Psoas muscle (tissue), 8 donors: ENCODE measurements around the gene MAP3K1. TPM values are rescaled to one million over a fixed set of nuclear protein-coding genes. Genes with fewer than 3 reads are reported as not detected.

Experiments used
- ATAC-seq, 4 donors: fragments of 200-7000 bp; cut with Tn5 transposase; one replicate each; pipeline ENCODE4 v1.9.1; 2020; ENCODE audit warnings: moderate library complexity in 3 of 4, mild to moderate bottlenecking in 2 of 4
- DNase-seq, 2 donors: peaks; one replicate each; pipeline ENCODE4 v3.0.0-alpha.2; 2020
- H3K27ac ChIP-seq: fragments of 200-600 bp; one replicate; pipeline ENCODE4 v1.8.0; 2022
- H3K27me3 ChIP-seq, 3 donors: fragments of 200-600 bp in 1 of 3; one replicate each; pipeline versions ENCODE4 v1.6.1 to v1.8.0; 2013 to 2022; ENCODE audit warnings: low read length in 2 of 3, mild to moderate bottlenecking in 2 of 3, moderate library complexity in 1 of 3; ENCODE audit not compliant: insufficient read depth in 3 of 3
- H3K36me3 ChIP-seq, 2 donors: fragments of 200-600 bp in 1 of 2; one replicate each; pipeline versions ENCODE4 v1.6.1 to v1.8.0; 2013 to 2022; ENCODE audit warnings: low read depth in 1 of 2, mild to moderate bottlenecking in 1 of 2, moderate library complexity in 1 of 2; ENCODE audit not compliant: insufficient read depth in 1 of 2
- H3K4me1 ChIP-seq: fragments of 200-600 bp; one replicate; pipeline ENCODE4 v1.8.0; 2022
- H3K4me3 ChIP-seq: fragments of 200-600 bp; one replicate; pipeline ENCODE4 v1.8.0; 2022; ENCODE audit warnings: mild to moderate bottlenecking
- H3K9me3 ChIP-seq: fragments of 200-600 bp; one replicate; pipeline ENCODE4 v1.8.0; 2022
- WGBS, 3 donors: extraction: QIAGEN DNeasy Blood & Tissue Kit; methylation state at CpG; one replicate each; pipeline versions ENCODE4 v1.1.6 to v1.1.7; 2013; 5-methylcytosine and 5-hydroxymethylcytosine counted together
- intact Hi-C, 2 donors: fragments of 100-400 bp; cut with DNase I; formaldehyde crosslinking; loops; one replicate each; pipeline versions ENCODE4 v1.11.0 to v1.14.2; 2022
- polyA plus RNA-seq, 3 donors: library from polyadenylated mRNA; stranded (reverse); fragments of 200-250 nt; gene quantifications; one replicate each; pipeline ENCODE4 v1.2.3, GENCODE V29; 2013
- total RNA-seq, 4 donors: library from RNA; stranded (reverse); fragmentation: NEBNext Ultra II Directional in 2 of 4; extraction: Animal tissue kit (Norgen Biotek cat#: 25700) in 2 of 4; gene quantifications; one replicate each; pipeline versions ENCODE4 v1.2.1 to v1.2.4, GENCODE V29; 2021 to 2023
- TF ChIP-seq, protein P1 (sequence below): fragments of 200-600 bp; IDR thresholded peaks from one replicate; pipeline ENCODE4 v1.8.0; 2022; ENCODE audit warnings: antibody characterized with exemption
- donor health status: healthy with polysubstance abuse.
- donor health status: DM: no; HTN: no; CAD: no; lungs with moderate emphysema.
- donor health status: Bipolar disorder and iron deficiency.
- donor health status: healthy.
- donor health status: DM: yes; HTN: yes; CAD: no.
- donor health status: DM: no; HTN: no; CAD: no.
- donor health status: DM: no; HTN: no; CAD: no.
- donor health status: DM: yes; HTN: yes; CAD: no.

Gene MAP3K1
- total and polyA plus RNA-seq, 7 donors, result 0.97 to 5.2 (median 3.0) TPM

DNA sequence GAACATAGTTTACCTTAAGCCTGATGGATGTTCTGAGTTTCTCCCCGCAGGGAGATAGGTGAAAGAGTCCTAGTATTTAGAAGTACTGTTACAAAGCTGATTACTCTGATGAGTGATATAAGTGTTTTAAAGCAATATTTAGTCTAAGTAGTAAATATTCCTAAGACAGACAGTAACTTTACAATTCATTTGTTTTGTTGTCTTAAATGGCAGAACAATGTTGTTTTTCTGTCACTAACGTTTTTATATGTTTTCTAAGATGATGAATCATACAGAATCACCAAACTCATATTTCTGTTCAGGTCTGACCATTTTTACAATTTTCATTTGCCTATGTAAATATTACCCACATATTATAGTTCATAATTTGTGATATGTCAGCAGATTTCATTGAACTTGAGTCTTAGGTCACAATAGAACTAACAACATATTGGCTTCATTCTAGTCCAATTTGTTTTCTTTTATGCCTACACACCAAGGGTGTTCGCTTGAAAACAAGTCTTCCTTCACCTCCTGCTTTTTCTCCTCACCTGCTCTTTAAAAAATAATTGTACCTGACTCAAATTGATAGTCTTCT lies 30.6 kb downstream of the MAP3K1 start:
- DNase-seq, result no peak
- no peaks in the 10 kb centered on the region for H3K27me3 ChIP-seq
- WGBS, 3 donors, result 46 to 68% (median 49%) methylated on average over 3 of the region's 3 CpGs
- H3K27ac ChIP-seq, result no peak overlapping the region
- H3K4me3 ChIP-seq, result no peak overlapping the region
- ATAC-seq, result no peak
- no peaks in the 10 kb centered on the region for H3K9me3 ChIP-seq
- peaks cover 18% of the 10 kb centered on the region for H3K4me1 ChIP-seq
- H3K36me3 ChIP-seq, result no peaks in the 10 kb centered on the region
- TF ChIP-seq, protein P1, sequence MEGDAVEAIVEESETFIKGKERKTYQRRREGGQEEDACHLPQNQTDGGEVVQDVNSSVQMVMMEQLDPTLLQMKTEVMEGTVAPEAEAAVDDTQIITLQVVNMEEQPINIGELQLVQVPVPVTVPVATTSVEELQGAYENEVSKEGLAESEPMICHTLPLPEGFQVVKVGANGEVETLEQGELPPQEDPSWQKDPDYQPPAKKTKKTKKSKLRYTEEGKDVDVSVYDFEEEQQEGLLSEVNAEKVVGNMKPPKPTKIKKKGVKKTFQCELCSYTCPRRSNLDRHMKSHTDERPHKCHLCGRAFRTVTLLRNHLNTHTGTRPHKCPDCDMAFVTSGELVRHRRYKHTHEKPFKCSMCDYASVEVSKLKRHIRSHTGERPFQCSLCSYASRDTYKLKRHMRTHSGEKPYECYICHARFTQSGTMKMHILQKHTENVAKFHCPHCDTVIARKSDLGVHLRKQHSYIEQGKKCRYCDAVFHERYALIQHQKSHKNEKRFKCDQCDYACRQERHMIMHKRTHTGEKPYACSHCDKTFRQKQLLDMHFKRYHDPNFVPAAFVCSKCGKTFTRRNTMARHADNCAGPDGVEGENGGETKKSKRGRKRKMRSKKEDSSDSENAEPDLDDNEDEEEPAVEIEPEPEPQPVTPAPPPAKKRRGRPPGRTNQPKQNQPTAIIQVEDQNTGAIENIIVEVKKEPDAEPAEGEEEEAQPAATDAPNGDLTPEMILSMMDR, result no peak
- intact Hi-C loops, result no loop called here

DNA sequence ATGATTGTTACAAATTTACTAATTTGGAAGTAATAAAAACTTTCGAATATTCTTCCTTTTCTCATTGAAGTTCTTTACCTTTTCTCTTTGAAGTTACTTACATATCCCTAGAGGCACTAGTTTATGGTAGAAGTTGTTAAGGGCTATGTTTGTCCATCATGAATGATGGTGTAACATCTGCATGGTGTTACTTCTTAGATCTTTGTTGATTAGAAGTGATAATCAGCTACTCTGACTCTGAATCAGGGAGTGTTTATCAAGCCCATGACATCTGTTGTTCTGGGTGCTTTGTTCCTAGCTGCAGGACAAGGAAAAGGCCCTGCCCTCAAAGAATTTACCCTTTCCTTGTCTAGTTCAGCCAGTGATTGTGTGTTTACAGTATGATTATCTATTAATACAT lies 32.9 kb downstream of the MAP3K1 start:
- Histone ChIP-seq H3K4me3 (no peak overlapping the region), H3K27me3 (no peaks in the 10 kb centered on the region), H3K27ac (no peak overlapping the region), H3K9me3 (no peaks in the 10 kb centered on the region), H3K36me3 (no peaks in the 10 kb centered on the region), H3K4me1 (peaks cover 27% of the 10 kb centered on the region)
- WGBS, 3 donors, result 70 to 82% (median 76%) methylated on average over 1 of the region's 1 CpG
- TF ChIP-seq, protein P1, result no peak
- intact Hi-C loops, result no loop called here
- DNase-seq, result no peak
- ATAC-seq, result no peak

DNA sequence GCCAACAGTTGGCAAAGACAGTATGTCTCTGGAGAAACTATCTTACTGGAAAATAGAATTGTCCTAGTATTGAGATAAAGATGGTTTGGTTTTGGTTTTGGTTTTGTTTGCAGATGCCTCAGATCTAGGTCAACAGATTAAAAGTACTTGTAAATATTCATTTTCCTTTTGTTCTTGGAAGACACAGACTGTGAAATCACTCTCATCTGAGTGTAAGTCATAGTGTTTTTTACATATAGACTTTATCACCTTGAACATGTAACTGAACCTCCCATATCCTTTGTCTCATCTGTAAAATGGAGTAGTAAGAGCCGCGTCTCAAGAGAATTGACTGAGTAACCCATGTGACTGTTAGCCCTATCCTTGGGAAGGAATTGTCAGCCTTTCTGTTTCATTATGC lies 34.3 kb downstream of the MAP3K1 start:
- Histone ChIP-seq H3K36me3 (no peaks in the 10 kb centered on the region), H3K4me3 (no peak overlapping the region), H3K9me3 (no peaks in the 10 kb centered on the region), H3K27ac (no peak overlapping the region), H3K4me1 (peaks cover 33% of the 10 kb centered on the region), H3K27me3 (no peaks in the 10 kb centered on the region)
- intact Hi-C loops, result no loop called here
- 94 to 98% (median 98%) methylated on average over 2 of the region's 2 CpGs for WGBS, 3 donors
- no peak for ATAC-seq
- TF ChIP-seq, protein P1, result no peak
- no peak for DNase-seq

DNA sequence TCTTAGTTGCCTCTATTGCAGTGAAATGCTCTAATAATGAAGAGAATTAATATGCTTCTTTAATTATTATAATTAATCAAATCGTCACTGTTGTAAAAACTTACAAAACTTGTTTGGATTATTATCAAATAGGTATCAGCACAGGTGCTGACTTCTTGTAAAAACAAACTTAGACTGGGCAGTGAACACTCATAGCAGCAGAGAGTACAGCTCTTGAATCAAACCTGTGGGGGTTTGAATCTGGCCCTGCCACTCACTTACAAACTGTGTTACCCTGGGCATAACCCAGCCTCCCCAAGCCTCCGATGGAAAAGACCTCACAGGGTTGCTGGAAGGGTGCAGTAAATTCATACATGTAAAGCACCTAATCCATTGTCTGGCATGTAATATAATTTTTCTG lies 35.1 kb downstream of the MAP3K1 start:
- Histone ChIP-seq H3K4me1 (peaks cover 35% of the 10 kb centered on the region), H3K27ac (no peak overlapping the region), H3K36me3 (no peaks in the 10 kb centered on the region), H3K27me3 (no peaks in the 10 kb centered on the region), H3K9me3 (no peaks in the 10 kb centered on the region), H3K4me3 (no peak overlapping the region)
- intact Hi-C loops, result no loop called here
- TF ChIP-seq, protein P1, result no peak
- no peak for DNase-seq
- WGBS, 3 donors, result 76 to 80% (median 79%) methylated on average over 2 of the region's 2 CpGs
- no peak for ATAC-seq
